ENCODE data around the gene SLC4A1AP. TPM values are rescaled to one million over a fixed set of nuclear protein-coding genes. Genes with fewer than 3 reads are reported as not detected.

The SLC4A1AP gene
- total RNA-seq, 1 donor from 2014 or later, result 20.9 TPM

GRCh38 chr2:27705851-27706622 lies 42.3 kb downstream of the SLC4A1AP start:
- peak; percentile 100 for DNase-seq (ENCODE audit: low read depth)
- peak overlapping the region; percentile 77 for H3K9ac ChIP-seq (ENCODE audit: low read length)

GRCh38 chr2:27707462-27708256 lies 44.0 kb downstream of the SLC4A1AP start:
- H3K4me1 Mint-ChIP-seq (ENCODE audit: low read depth, unreplicated experiment), result peaks cover 27% of the 10 kb centered on the region
- Histone ChIP-seq H3K27ac (ENCODE audit: low read depth, low read length) (no peak overlapping the region), H2AFZ (ENCODE audit: low read depth, low read length) (no peak overlapping the region), H3K4me2 (ENCODE audit: low read length) (no peak overlapping the region), H3K79me2 (ENCODE audit: insufficient read depth, low read length) (no peaks in the 10 kb centered on the region), H3K9ac (ENCODE audit: low read length) (no peak overlapping the region), H3K36me3 (ENCODE audit: insufficient read depth, low read length) (no peaks in the 10 kb centered on the region), H4K20me1 (ENCODE audit: insufficient read depth, low read length) (no peaks in the 10 kb centered on the region), H3K4me3 (ENCODE audit: insufficient read depth, low read depth, low read length) (no peak overlapping the region), H3K9me3 (ENCODE audit: insufficient read depth, low read depth, low read length) (no peaks in the 10 kb centered on the region), H3K4me1 (ENCODE audit: insufficient read depth, low read length) (peaks cover 34% of the 10 kb centered on the region), H3K27me3 (ENCODE audit: insufficient read depth, low read length) (no peaks in the 10 kb centered on the region)
- H3K9me3 Mint-ChIP-seq (ENCODE audit: unreplicated experiment), result no peaks in the 10 kb centered on the region
- DNase-seq (ENCODE audit: low read depth) (no peak), FAIRE-seq (no peak)
- no peak overlapping the region for H3K4me3 Mint-ChIP-seq (ENCODE audit: unreplicated experiment)
- no peaks in the 10 kb centered on the region for H3K27me3 Mint-ChIP-seq (ENCODE audit: low read depth, unreplicated experiment)
- peak overlapping the region; percentile 29 for H3K27ac Mint-ChIP-seq (ENCODE audit: unreplicated experiment)
- H3K36me3 Mint-ChIP-seq (ENCODE audit: low read depth, unreplicated experiment), result no peaks in the 10 kb centered on the region
- TF ChIP-seq CTCF (IDR thresholded peaks at IDR 0.05; ENCODE audit: insufficient read depth, low read depth, low read length) (no peak), EZH2 (IDR thresholded peaks at IDR 0.05; ENCODE audit: insufficient read depth, low read length) (no peak)

More at GRCh38 chr2:27705851-27706622, 42.3 kb downstream of the SLC4A1AP start:
- H3K9me3 Mint-ChIP-seq (ENCODE audit: unreplicated experiment), result no peaks in the 10 kb centered on the region
- Histone ChIP-seq H3K27me3 (ENCODE audit: insufficient read depth, low read length) (no peaks in the 10 kb centered on the region), H3K9me3 (ENCODE audit: insufficient read depth, low read depth, low read length) (no peaks in the 10 kb centered on the region), H4K20me1 (ENCODE audit: insufficient read depth, low read length) (no peaks in the 10 kb centered on the region), H2AFZ (ENCODE audit: low read depth, low read length) (peak overlapping the region; percentile 9), H3K4me1 (ENCODE audit: insufficient read depth, low read length) (peaks cover 40% of the 10 kb centered on the region), H3K4me2 (ENCODE audit: low read length) (peak overlapping the region; percentile 69), H3K27ac (ENCODE audit: low read depth, low read length) (peak overlapping the region; percentile 96), H3K79me2 (ENCODE audit: insufficient read depth, low read length) (no peaks in the 10 kb centered on the region), H3K4me3 (ENCODE audit: insufficient read depth, low read depth, low read length) (no peak overlapping the region), H3K36me3 (ENCODE audit: insufficient read depth, low read length) (no peaks in the 10 kb centered on the region)
- no peak for TF ChIP-seq EZH2 (IDR thresholded peaks at IDR 0.05; ENCODE audit: insufficient read depth, low read length)
- no peak for TF ChIP-seq CTCF (IDR thresholded peaks at IDR 0.05; ENCODE audit: insufficient read depth, low read depth, low read length)
- H3K27ac Mint-ChIP-seq (ENCODE audit: unreplicated experiment), result peak overlapping the region; percentile 97
- no peak overlapping the region for H3K4me3 Mint-ChIP-seq (ENCODE audit: unreplicated experiment)
- no peaks in the 10 kb centered on the region for H3K36me3 Mint-ChIP-seq (ENCODE audit: low read depth, unreplicated experiment)
- H3K4me1 Mint-ChIP-seq (ENCODE audit: low read depth, unreplicated experiment), result peaks cover 33% of the 10 kb centered on the region
- peak; percentile 55 for FAIRE-seq
- H3K27me3 Mint-ChIP-seq (ENCODE audit: low read depth, unreplicated experiment), result no peaks in the 10 kb centered on the region

All from astrocyte (in vitro differentiated cells and primary cell).